Thymus (tissue), 11 donors: Measurements from ENCODE around the gene ZCRB1. TPM values are rescaled to one million over a fixed set of nuclear protein-coding genes. Genes with fewer than 3 reads are reported as not detected.
"Not testable (repeated sequence)": the region's sequence is repeated elsewhere in the genome, so short reads cannot be mapped to it uniquely, and the experiment has no call there.

Experiments
- DNase-seq, 9 donors: peaks; one replicate each; pipeline ENCODE4 v3.0.0-alpha.2; 2013; ENCODE audit warnings: low spot score in 9 of 9, low read depth in 6 of 9, missing footprints in 1 of 9
- H3K27ac ChIP-seq, 2 donors: one replicate each; pipeline ENCODE4 v1.5.1; 2013; ENCODE audit warnings: control low read depth in 1 of 2, low read depth in 1 of 2, low read length in 1 of 2, mild to moderate bottlenecking in 1 of 2, moderate library complexity in 1 of 2
- H3K27me3 ChIP-seq, 2 donors: one replicate each; pipeline ENCODE4 v1.5.1; 2013; ENCODE audit warnings: low read length in 1 of 2; ENCODE audit not compliant: control insufficient read depth in 2 of 2, insufficient read depth in 1 of 2
- H3K36me3 ChIP-seq, 2 donors: one replicate each; pipeline ENCODE4 v1.5.1; 2013; ENCODE audit warnings: low read length in 1 of 2, mild to moderate bottlenecking in 1 of 2, moderate library complexity in 1 of 2; ENCODE audit not compliant: control insufficient read depth in 2 of 2, insufficient read depth in 2 of 2
- H3K4me1 ChIP-seq, 2 donors: one replicate each; pipeline ENCODE4 v1.5.1; 2013; ENCODE audit warnings: low read length in 2 of 2; ENCODE audit not compliant: control insufficient read depth in 2 of 2, insufficient read depth in 2 of 2
- H3K4me3 ChIP-seq, 2 donors: one replicate each; pipeline ENCODE4 v1.5.1; 2013; ENCODE audit warnings: low read length in 2 of 2, control low read depth in 1 of 2, mild to moderate bottlenecking in 1 of 2
- H3K9me3 ChIP-seq, 2 donors: one replicate each; pipeline ENCODE4 v1.5.1; 2013; ENCODE audit warnings: low read length in 1 of 2, mild to moderate bottlenecking in 1 of 2; ENCODE audit not compliant: control insufficient read depth in 2 of 2, insufficient read depth in 1 of 2
- WGBS: extraction: QIAGEN DNeasy Blood & Tissue Kit; methylation state at CpG from one replicate; pipeline ENCODE4 v1.1.7; 2013; 5-methylcytosine and 5-hydroxymethylcytosine counted together
- polyA plus RNA-seq: library from polyadenylated mRNA; stranded (reverse); fragments of 200-250 nt; gene quantifications from one replicate; pipeline ENCODE4 v1.2.3, GENCODE V29; 2013
- total RNA-seq: library from RNA; stranded (reverse); fragments of 120-200 nt; gene quantifications from one replicate; pipeline ENCODE4 v1.2.4, GENCODE V29; 2013
- donor health status: healthy.

ZCRB1 gene
- total and polyA plus RNA-seq, 2 donors, result 55.2 to 63.6 TPM

GRCh38 chr12:42361909-42362646 is 36.2 kb upstream of the ZCRB1 start:
- no peaks in the 10 kb centered on the region for H3K27me3 ChIP-seq
- H3K4me1 ChIP-seq, result no peaks in the 10 kb centered on the region
- 98% methylated on average over 4 of the region's 4 CpGs for WGBS
- no peak overlapping the region for H3K4me3 ChIP-seq
- H3K27ac ChIP-seq, result no peak overlapping the region
- no peaks in the 10 kb centered on the region for H3K9me3 ChIP-seq
- H3K36me3 ChIP-seq, result peaks cover 0 to 19% of the 10 kb centered on the region in 2 donors
- no peak for DNase-seq

- Histone ChIP-seq H3K4me3 (no peak overlapping the region), H3K27me3 (no peaks in the 10 kb centered on the region), H3K27ac (no peak overlapping the region), H3K9me3 (no peaks in the 10 kb centered on the region), H3K36me3 (peaks cover 4 to 27% of the 10 kb centered on the region in 2 donors), H3K4me1 (no peaks in the 10 kb centered on the region)
- over 99% methylated on average over 6 of the region's 6 CpGs for WGBS
- no peak for DNase-seq
Measured at GRCh38 chr12:42360747-42361403, 35.0 kb upstream of the ZCRB1 start.

GRCh38 chr12:42356344-42356743 is 30.4 kb upstream of the ZCRB1 start:
- no peak for DNase-seq
- Histone ChIP-seq H3K27ac (no peak overlapping the region), H3K4me3 (no peak overlapping the region), H3K9me3 (no peaks in the 10 kb centered on the region), H3K36me3 (peaks cover 18 to 41% of the 10 kb centered on the region in 2 donors), H3K4me1 (no peaks in the 10 kb centered on the region), H3K27me3 (no peaks in the 10 kb centered on the region)
- WGBS, result 98% methylated on average over 2 of the region's 2 CpGs

- WGBS, result 99% methylated on average over 32 of the region's 34 CpGs
- not testable (repeated sequence) for H3K4me1 ChIP-seq, H3K4me3 ChIP-seq, DNase-seq, H3K27ac ChIP-seq, H3K9me3 ChIP-seq, H3K27me3 ChIP-seq
- H3K36me3 ChIP-seq, result peaks cover 14 to 19% of the 10 kb centered on the region in 2 donors
Measured at GRCh38 chr12:42350021-42350407, 24.1 kb upstream of the ZCRB1 start.

DNA sequence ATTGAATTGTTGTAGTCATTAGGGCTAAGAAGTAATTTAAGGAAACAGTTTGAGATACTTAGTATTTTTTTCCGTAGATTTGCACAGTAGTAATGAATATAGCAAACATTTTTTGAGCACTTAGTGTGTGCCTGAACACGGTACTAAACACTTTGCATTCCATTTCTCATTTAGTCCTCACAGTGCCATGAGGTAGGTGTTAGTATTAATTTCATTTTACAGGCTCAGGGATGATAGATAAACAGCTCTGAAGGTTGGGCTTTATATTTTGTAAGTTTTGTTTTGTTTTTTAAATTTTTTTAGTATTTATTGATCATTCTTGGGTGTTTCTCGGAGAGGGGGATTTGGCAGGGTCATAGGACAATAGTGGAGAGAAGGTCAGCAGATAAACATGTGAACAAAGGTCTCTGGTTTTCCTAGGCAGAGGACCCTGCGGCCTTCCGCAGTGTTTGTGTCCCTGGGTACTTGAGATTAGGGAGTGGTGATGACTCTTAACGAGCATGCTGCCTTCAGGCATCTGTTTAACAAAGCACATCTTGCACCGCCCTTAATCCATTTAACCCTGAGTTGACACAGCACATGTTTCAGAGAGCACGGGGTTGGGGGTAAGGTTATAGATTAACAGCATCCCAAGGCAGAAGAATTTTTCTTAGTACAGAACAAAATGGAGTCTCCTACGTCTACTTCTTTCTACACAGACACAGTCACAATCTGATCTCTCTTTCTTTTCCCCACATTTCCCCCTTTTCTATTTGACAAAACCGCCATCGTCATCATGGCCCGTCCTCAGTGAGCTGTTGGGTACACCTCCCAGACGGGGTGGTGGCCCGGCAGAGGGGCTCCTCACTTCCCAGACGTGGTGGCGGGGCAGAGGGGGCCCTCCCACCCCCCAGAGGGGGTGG is 23.5 kb upstream of the ZCRB1 start:
- not testable (repeated sequence) for H3K4me1 ChIP-seq, DNase-seq, H3K27me3 ChIP-seq, H3K4me3 ChIP-seq, H3K9me3 ChIP-seq, H3K27ac ChIP-seq
- peaks cover 13 to 14% of the 10 kb centered on the region in 2 donors for H3K36me3 ChIP-seq
- 97% methylated on average over 11 of the region's 16 CpGs for WGBS

GRCh38 chr12:42346403-42347002 is 20.6 kb upstream of the ZCRB1 start:
- no peaks in the 10 kb centered on the region for H3K27me3 ChIP-seq
- no peaks in the 10 kb centered on the region for H3K9me3 ChIP-seq
- peaks cover 0 to 12% of the 10 kb centered on the region in 2 donors for H3K36me3 ChIP-seq
- H3K27ac ChIP-seq, result no peak overlapping the region
- WGBS, result 100% methylated on average over 1 of the region's 1 CpG
- no peak for DNase-seq
- no peak overlapping the region for H3K4me3 ChIP-seq
- no peaks in the 10 kb centered on the region for H3K4me1 ChIP-seq

GRCh38 chr12:42343721-42344120 is 17.8 kb upstream of the ZCRB1 start:
- Histone ChIP-seq H3K4me1 (no peaks in the 10 kb centered on the region), H3K36me3 (peaks cover 0 to 19% of the 10 kb centered on the region in 2 donors), H3K9me3 (no peaks in the 10 kb centered on the region), H3K27ac (no peak overlapping the region), H3K4me3 (no peak overlapping the region), H3K27me3 (no peaks in the 10 kb centered on the region)
- no peak for DNase-seq
- 91% methylated on average over 3 of the region's 3 CpGs for WGBS

DNA sequence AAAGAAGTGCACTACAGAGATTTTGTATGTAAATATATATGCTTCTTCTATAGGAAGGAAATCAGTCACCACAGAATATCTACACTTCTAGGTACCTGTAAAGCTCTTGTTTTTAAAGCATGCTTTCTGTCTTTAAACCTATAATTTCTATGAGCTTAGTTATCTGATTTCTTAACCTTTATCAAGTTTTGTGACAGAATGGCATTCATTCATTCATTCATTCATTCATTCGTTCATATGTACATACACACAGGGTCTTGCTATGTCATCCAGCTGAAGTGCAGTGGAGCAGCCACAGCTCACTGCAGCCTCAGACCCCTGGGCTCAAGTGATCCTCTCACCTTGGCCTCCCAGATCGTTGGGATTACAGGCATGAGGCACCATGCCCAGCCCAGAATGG is 16.1 kb upstream of the ZCRB1 start:
- Histone ChIP-seq H3K4me3 (no peak overlapping the region), H3K27ac (no peak overlapping the region), H3K4me1 (no peaks in the 10 kb centered on the region), H3K36me3 (peaks cover 4 to 27% of the 10 kb centered on the region in 2 donors), H3K9me3 (no peaks in the 10 kb centered on the region), H3K27me3 (no peaks in the 10 kb centered on the region)
- WGBS, result 96% methylated on average over 2 of the region's 2 CpGs
- DNase-seq, result no peak
